SK-N-SH treated with all-trans-retinoic acid at 6 μM for 48 hours (cell line): ENCODE measurements around the gene C1orf198.

Experiments
- ATAC-seq: fragments of 200-7000 bp; cut with Tn5 transposase; 3 replicates; pipeline ENCODE4 v1.9.1; 2020; ENCODE audit warnings: mild to moderate bottlenecking, moderate library complexity
- ARNTL ChIP-seq: fragments of 450-650 bp; formaldehyde crosslinking; IDR thresholded peaks from 2 replicates; pipeline ENCODE4 v1.5.0; 2020; ENCODE audit warnings: low read depth, mild to moderate bottlenecking, moderate library complexity, borderline replicate concordance
- BACH2 ChIP-seq: fragments of 250-450 bp; sonication (Bioruptor Pico); IDR thresholded peaks from 2 replicates; pipeline ENCODE4 v1.9.0; 2021; ENCODE audit warnings: mild to moderate bottlenecking, borderline replicate concordance
- CSDC2 ChIP-seq: fragments of 250-450 bp; sonication (Bioruptor Pico); IDR thresholded peaks from 2 replicates; pipeline ENCODE4 v1.5.0; 2020; ENCODE audit warnings: mild to moderate bottlenecking, moderate library complexity
- ESRRG ChIP-seq: fragments of 250-450 bp; sonication (Bioruptor Pico); IDR thresholded peaks from 2 replicates; pipeline ENCODE4 v1.6.1; 2021; ENCODE audit warnings: mild to moderate bottlenecking
- GLIS3 ChIP-seq: fragments of 250-450 bp; sonication (Bioruptor Pico); IDR thresholded peaks from 2 replicates; pipeline ENCODE4 v1.5.0; 2020; ENCODE audit warnings: mild to moderate bottlenecking, moderate library complexity
- ISL1 ChIP-seq: fragments of 250-450 bp; sonication (Bioruptor Pico); IDR thresholded peaks from 2 replicates; pipeline ENCODE4 v2.1.2; 2022; ENCODE audit warnings: mild to moderate bottlenecking, moderate library complexity
- OSR1 ChIP-seq: fragments of 250-450 bp; sonication (Bioruptor Pico); IDR thresholded peaks from 2 replicates; pipeline ENCODE4 v1.8.0; 2022; ENCODE audit warnings: moderate library complexity, mild to moderate bottlenecking, inconsistent platforms
- RARB ChIP-seq: fragments of 250-450 bp; sonication (Bioruptor Pico); IDR thresholded peaks from 2 replicates; pipeline ENCODE4 v1.8.0; 2021; ENCODE audit warnings: mild to moderate bottlenecking, moderate library complexity
- SNAI2 ChIP-seq: fragments of 250-450 bp; sonication (Bioruptor Pico); IDR thresholded peaks from 2 replicates; pipeline ENCODE4 v1.5.0; 2020; ENCODE audit warnings: mild to moderate bottlenecking, moderate library complexity
- TCF4 ChIP-seq: fragments of 250-450 bp; sonication (Bioruptor Pico); IDR thresholded peaks from 2 replicates; pipeline ENCODE4 v1.8.0; 2021; ENCODE audit warnings: mild to moderate bottlenecking, moderate library complexity, borderline replicate concordance
- TOX ChIP-seq: fragments of 250-450 bp; sonication (Bioruptor Pico); IDR thresholded peaks from 2 replicates; pipeline ENCODE4 v1.8.0; 2021; ENCODE audit warnings: mild to moderate bottlenecking, moderate library complexity, borderline replicate concordance
- ZFP3 ChIP-seq: fragments of 250-450 bp; sonication (Bioruptor Pico); IDR thresholded peaks from 2 replicates; pipeline ENCODE4 v1.5.0; 2020; ENCODE audit warnings: mild to moderate bottlenecking, moderate library complexity
- ZFP30 ChIP-seq: fragments of 450-650 bp; formaldehyde crosslinking; IDR thresholded peaks from 2 replicates; pipeline ENCODE4 v1.5.0; 2022; ENCODE audit warnings: mild to moderate bottlenecking, moderate library complexity
- ZNF70 ChIP-seq: fragments of 450-650 bp; formaldehyde crosslinking; IDR thresholded peaks from 2 replicates; pipeline ENCODE4 v1.5.0; 2020; ENCODE audit warnings: mild to moderate bottlenecking, moderate library complexity
- ZNF8 ChIP-seq: fragments of 450-650 bp; formaldehyde crosslinking; IDR thresholded peaks from 2 replicates; pipeline ENCODE4 v1.5.0; 2020; ENCODE audit warnings: mild to moderate bottlenecking, moderate library complexity
- TF ChIP-seq, protein P1 (sequence below): fragments of 250-450 bp; sonication (Bioruptor Pico); IDR thresholded peaks from 2 replicates; pipeline ENCODE4 v1.5.0; 2020; ENCODE audit warnings: mild to moderate bottlenecking, moderate library complexity
- TF ChIP-seq, protein P2 (sequence below): fragments of 250-450 bp; sonication (Bioruptor Pico); IDR thresholded peaks from 2 replicates; pipeline ENCODE4 v1.8.0; 2021; ENCODE audit warnings: low read depth, mild to moderate bottlenecking, moderate library complexity, borderline replicate concordance
- TF ChIP-seq, protein P3 (sequence below): fragments of 250-450 bp; sonication (Bioruptor Pico); IDR thresholded peaks from 2 replicates; pipeline ENCODE4 v1.5.1; 2020; ENCODE audit warnings: low read depth, mild to moderate bottlenecking, moderate library complexity
- TF ChIP-seq, protein P4 (sequence below): fragments of 250-450 bp; sonication (Bioruptor Pico); IDR thresholded peaks from 2 replicates; pipeline ENCODE4 v1.8.0; 2020; ENCODE audit warnings: mild to moderate bottlenecking, moderate library complexity, borderline replicate concordance
- TF ChIP-seq, protein P5 (sequence below): fragments of 250-450 bp; sonication (Bioruptor Pico); IDR thresholded peaks from 2 replicates; pipeline ENCODE4 v1.5.1; 2021; ENCODE audit warnings: mild to moderate bottlenecking, moderate library complexity

C1orf198 gene

GRCh38 chr1:230913496-230913895, 45.2 kb upstream of the C1orf198 start:
- TF ChIP-seq, protein P1, sequence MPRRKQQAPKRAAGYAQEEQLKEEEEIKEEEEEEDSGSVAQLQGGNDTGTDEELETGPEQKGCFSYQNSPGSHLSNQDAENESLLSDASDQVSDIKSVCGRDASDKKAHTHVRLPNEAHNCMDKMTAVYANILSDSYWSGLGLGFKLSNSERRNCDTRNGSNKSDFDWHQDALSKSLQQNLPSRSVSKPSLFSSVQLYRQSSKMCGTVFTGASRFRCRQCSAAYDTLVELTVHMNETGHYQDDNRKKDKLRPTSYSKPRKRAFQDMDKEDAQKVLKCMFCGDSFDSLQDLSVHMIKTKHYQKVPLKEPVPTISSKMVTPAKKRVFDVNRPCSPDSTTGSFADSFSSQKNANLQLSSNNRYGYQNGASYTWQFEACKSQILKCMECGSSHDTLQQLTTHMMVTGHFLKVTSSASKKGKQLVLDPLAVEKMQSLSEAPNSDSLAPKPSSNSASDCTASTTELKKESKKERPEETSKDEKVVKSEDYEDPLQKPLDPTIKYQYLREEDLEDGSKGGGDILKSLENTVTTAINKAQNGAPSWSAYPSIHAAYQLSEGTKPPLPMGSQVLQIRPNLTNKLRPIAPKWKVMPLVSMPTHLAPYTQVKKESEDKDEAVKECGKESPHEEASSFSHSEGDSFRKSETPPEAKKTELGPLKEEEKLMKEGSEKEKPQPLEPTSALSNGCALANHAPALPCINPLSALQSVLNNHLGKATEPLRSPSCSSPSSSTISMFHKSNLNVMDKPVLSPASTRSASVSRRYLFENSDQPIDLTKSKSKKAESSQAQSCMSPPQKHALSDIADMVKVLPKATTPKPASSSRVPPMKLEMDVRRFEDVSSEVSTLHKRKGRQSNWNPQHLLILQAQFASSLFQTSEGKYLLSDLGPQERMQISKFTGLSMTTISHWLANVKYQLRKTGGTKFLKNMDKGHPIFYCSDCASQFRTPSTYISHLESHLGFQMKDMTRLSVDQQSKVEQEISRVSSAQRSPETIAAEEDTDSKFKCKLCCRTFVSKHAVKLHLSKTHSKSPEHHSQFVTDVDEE (CRISPR knock-in tag): no peak
- TF ChIP-seq ZFP30: no peak
- TF ChIP-seq, protein P2, sequence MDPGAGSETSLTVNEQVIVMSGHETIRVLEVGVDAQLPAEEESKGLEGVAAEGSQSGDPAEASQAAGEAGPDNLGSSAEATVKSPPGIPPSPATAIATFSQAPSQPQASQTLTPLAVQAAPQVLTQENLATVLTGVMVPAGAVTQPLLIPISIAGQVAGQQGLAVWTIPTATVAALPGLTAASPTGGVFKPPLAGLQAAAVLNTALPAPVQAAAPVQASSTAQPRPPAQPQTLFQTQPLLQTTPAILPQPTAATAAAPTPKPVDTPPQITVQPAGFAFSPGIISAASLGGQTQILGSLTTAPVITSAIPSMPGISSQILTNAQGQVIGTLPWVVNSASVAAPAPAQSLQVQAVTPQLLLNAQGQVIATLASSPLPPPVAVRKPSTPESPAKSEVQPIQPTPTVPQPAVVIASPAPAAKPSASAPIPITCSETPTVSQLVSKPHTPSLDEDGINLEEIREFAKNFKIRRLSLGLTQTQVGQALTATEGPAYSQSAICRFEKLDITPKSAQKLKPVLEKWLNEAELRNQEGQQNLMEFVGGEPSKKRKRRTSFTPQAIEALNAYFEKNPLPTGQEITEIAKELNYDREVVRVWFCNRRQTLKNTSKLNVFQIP (CRISPR knock-in tag): no peak
- TF ChIP-seq ISL1 (CRISPR knock-in tag): no peak
- TF ChIP-seq, protein P3, sequence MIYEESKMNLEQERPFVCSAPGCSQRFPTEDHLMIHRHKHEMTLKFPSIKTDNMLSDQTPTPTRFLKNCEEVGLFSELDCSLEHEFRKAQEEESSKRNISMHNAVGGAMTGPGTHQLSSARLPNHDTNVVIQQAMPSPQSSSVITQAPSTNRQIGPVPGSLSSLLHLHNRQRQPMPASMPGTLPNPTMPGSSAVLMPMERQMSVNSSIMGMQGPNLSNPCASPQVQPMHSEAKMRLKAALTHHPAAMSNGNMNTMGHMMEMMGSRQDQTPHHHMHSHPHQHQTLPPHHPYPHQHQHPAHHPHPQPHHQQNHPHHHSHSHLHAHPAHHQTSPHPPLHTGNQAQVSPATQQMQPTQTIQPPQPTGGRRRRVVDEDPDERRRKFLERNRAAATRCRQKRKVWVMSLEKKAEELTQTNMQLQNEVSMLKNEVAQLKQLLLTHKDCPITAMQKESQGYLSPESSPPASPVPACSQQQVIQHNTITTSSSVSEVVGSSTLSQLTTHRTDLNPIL (CRISPR knock-in tag): no peak
- TF ChIP-seq ZFP3 (CRISPR knock-in tag): no peak
- TF ChIP-seq CSDC2 (CRISPR knock-in tag): no peak
- no peak for TF ChIP-seq TCF4 (CRISPR knock-in tag)
- TF ChIP-seq SNAI2 (CRISPR knock-in tag): no peak
- TF ChIP-seq, protein P4, sequence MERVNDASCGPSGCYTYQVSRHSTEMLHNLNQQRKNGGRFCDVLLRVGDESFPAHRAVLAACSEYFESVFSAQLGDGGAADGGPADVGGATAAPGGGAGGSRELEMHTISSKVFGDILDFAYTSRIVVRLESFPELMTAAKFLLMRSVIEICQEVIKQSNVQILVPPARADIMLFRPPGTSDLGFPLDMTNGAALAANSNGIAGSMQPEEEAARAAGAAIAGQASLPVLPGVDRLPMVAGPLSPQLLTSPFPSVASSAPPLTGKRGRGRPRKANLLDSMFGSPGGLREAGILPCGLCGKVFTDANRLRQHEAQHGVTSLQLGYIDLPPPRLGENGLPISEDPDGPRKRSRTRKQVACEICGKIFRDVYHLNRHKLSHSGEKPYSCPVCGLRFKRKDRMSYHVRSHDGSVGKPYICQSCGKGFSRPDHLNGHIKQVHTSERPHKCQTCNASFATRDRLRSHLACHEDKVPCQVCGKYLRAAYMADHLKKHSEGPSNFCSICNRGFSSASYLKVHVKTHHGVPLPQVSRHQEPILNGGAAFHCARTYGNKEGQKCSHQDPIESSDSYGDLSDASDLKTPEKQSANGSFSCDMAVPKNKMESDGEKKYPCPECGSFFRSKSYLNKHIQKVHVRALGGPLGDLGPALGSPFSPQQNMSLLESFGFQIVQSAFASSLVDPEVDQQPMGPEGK: no peak
- TF ChIP-seq, protein P5, sequence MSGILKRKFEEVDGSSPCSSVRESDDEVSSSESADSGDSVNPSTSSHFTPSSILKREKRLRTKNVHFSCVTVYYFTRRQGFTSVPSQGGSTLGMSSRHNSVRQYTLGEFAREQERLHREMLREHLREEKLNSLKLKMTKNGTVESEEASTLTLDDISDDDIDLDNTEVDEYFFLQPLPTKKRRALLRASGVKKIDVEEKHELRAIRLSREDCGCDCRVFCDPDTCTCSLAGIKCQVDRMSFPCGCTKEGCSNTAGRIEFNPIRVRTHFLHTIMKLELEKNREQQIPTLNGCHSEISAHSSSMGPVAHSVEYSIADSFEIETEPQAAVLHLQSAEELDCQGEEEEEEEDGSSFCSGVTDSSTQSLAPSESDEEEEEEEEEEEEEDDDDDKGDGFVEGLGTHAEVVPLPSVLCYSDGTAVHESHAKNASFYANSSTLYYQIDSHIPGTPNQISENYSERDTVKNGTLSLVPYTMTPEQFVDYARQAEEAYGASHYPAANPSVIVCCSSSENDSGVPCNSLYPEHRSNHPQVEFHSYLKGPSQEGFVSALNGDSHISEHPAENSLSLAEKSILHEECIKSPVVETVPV (CRISPR knock-in tag): no peak
- no peak for TF ChIP-seq ZNF8 (CRISPR knock-in tag)
- TF ChIP-seq GLIS3 (CRISPR knock-in tag): no peak
- ATAC-seq: no peak

- ATAC-seq: no peak
- TF ChIP-seq RARB (CRISPR knock-in tag) (no peak), ESRRG (CRISPR knock-in tag) (no peak), ZFP30 (no peak), ZFP3 (CRISPR knock-in tag) (no peak), ISL1 (CRISPR knock-in tag) (no peak), OSR1 (CRISPR knock-in tag) (no peak), ZNF8 (CRISPR knock-in tag) (no peak), BACH2 (CRISPR knock-in tag) (no peak), GLIS3 (CRISPR knock-in tag) (no peak), TOX (CRISPR knock-in tag) (no peak), ARNTL (CRISPR knock-in tag) (no peak), TCF4 (CRISPR knock-in tag) (no peak), ZNF70 (CRISPR knock-in tag) (no peak), CSDC2 (CRISPR knock-in tag) (no peak)
- TF ChIP-seq, protein P2 (CRISPR knock-in tag): no peak
- TF ChIP-seq, protein P1 (CRISPR knock-in tag): no peak
- TF ChIP-seq, protein P5 (CRISPR knock-in tag): no peak
- TF ChIP-seq, protein P3 (CRISPR knock-in tag): no peak
Measured at GRCh38 chr1:230910755-230911117, 42.4 kb upstream of the C1orf198 start.
